ENCODE data around the gene CD9.
"Not testable (repeated sequence)": the region's sequence is repeated elsewhere in the genome, so short reads cannot be mapped to it uniquely, and the experiment has no call there.

CD9 gene

DNA sequence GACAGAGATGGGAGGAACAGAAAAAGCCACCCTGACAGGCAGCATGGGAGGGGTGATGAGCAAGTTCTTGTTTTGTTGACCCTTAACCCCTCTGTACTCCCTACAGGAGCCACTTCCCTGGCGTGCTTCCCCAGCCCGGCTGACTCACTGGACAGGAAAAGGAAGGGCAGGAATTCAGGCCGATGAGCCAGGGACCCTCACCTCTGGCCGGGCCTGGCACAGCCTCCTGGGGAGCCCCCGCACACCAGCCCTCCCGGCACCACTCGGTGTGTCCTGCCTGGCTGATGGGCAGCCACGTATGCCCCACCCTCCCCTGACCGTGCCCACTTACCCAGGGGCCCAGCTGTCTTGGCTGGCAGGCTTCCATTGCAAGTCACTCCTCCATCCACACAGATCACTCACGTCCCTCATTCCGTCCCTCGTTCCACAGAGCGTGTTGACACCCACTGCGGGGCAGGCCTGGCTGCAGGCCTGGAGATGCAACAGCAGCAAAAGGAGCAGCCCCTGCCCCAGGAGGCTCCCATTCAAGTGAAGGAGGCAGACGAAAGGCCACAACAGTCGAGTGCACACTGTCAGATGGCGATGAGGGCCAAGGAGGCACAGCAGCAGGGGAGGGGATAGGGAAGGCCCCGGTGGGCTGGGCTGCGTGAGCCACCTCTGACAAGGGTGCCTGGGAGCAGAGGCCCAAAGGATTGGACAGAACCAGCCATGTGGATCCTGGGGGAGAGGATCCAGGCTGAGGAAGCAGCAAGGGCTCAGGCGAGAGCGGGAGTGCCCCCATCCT, 19.7 kb upstream of the CD9 start:
- DNase-seq (ENCODE audit: low spot score), result peak; percentile 84

DNA sequence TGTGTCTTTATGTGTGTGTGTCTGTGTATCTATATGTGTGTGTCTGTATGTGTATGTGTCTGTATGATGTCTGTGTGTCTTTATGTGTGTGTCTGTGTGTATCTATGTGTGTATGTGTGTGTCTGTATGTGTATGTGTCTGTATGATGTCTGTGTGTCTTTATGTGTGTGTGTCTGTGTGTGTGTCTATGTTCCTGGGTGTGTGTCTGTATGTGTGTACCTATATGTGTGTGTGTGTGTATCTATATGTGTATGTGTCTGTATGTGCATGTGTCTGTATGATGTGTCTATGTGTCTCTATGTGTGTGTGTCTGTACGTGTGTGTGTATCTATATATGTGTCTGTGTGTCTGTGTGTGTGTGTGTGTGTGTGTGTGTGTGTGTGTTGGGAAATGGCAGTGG, 19.0 kb upstream of the CD9 start:
- DNase-seq (ENCODE audit: low spot score), result no peak

DNA sequence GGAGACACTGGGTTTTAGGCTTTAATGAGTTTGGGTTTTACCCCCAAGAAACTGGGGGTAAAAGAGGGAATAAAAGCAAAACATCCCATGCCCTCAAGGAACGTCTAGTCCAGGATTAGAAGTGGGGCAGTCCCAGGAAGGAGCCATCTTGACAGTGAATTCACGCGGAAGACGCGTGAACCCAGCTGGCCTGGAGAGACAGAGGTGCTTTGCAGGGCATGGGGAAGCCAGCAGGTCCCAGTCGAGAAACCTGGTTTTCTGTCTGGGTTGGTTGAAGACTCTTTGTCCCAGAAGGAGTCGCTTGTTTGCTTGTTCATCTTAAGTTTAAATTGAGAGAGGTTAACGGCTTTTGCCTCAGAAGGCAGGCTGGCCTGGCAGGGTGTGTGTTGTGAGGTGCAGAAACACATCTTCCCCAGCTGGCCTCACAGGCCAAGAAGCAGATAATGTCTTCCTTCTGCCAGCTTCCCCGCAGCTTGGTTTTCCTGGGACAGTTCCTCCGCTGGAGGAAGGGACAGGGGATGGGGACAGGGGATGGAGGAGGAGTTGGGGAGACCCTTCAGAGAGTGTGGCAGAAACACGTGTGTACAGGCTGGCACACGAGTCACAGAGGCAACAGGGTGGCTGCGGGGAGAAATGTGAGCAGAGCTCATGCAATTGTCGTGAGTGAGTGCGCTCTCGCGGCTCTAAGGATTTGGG, 18.5 kb upstream of the CD9 start:
- no peak for DNase-seq (ENCODE audit: low spot score)

DNA sequence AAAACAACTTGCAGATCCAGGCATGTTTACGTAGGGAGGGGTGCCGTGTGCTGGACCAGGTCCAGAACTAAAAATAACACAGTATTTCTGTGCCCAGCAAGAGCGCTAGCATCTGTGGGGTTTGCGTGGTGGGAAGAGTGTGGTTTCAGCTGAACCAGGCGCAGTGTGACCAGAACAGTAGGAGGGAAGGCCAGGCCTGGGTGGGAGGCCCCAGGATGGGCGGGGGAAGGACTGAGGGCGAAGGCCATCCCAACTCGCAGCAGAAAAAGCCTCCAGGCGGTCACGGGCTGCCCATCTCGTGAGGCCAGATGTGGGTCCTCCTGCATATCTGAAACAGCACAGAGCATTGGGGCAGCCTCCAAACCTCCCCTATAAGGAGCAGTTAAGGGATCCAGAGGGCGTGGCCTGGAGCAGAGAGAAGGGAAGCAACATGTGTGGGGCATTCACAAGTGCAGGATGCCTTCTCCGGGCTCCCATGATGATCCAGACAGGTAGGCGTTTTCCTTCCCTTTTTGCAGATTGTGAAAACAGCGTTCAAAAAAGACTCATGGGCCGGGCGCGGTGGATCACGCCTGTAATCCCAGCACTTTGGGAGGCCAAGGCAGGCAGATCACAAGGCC, 17.8 kb upstream of the CD9 start:
- peak; percentile 84 for DNase-seq (ENCODE audit: low spot score)

DNA sequence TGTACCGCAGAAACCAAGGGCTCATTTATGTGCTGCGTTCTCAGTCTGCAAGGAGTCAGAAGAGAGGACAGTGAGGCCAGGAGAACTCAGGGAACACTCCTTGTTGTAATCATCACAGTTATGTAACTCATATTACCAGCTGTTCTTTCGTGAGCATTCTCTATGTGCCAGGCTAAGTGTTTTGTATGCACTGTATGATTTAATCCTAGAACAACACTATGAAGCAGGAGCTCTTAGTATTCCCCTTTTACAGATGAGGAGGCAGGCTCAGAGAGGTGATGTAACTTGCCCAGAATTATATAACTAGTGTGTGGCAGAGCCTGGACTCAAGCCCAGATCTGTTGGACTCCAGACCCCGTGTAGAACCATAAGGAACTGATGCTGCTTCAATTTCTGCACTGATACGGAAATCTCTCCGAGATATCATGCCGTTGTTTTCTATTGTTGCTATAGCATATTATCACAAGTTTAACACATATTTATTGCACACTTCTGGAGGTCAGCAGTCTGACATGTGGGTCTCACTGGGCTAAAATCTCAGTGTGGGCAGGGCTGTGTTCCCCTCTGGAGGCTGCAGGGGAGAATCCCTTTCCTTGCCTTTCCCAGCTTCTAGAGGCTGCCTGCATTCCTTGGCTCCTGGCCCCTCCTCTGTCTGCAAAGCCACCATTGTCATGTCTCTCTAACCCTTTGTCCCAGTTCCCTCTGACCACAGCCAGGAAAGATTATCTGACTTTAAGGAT, 16.3 kb upstream of the CD9 start:
- peak; percentile 32 for DNase-seq (ENCODE audit: low spot score)

DNA sequence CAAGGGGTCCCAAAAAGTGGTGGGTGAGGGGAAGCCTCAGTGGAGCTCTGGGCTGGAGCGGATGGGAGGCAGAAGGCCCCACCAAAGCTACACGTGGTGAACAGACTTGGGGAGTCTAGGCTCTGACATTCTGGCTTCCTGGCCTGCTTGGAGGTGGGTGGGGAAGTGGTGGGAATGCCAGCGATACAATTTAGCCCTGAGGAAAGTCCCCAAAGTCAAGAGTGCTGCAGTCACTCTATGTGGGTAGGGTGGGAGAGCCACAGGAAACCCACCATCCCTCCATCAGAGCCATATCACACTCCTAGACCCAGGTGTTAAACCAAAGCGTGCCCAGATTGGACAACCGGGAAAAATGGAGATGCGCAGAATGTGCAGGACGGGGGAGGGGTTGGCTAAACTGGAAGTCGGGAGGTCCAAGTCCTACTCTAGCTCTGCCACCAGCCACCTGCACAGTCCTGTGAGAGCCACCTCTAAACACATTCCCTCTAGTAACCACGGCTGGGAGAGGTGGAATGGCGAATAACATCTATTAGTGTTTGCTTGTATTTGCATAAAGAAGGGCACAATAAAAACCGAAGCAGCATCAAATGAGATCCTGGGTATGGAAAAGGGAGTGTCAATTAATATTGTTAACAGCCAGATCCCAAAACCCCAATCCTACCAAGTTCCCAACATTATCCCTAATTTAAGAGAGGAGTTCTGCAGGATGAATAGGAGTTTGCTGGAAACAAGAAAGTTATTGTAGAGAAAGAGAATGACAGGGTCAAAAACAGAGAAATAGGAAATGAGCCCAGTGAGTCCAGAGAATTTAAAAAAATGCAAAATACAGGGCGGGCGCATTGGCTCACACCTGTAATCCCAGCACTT, 14.0 kb upstream of the CD9 start:
- no peak for DNase-seq (ENCODE audit: low spot score)

DNA sequence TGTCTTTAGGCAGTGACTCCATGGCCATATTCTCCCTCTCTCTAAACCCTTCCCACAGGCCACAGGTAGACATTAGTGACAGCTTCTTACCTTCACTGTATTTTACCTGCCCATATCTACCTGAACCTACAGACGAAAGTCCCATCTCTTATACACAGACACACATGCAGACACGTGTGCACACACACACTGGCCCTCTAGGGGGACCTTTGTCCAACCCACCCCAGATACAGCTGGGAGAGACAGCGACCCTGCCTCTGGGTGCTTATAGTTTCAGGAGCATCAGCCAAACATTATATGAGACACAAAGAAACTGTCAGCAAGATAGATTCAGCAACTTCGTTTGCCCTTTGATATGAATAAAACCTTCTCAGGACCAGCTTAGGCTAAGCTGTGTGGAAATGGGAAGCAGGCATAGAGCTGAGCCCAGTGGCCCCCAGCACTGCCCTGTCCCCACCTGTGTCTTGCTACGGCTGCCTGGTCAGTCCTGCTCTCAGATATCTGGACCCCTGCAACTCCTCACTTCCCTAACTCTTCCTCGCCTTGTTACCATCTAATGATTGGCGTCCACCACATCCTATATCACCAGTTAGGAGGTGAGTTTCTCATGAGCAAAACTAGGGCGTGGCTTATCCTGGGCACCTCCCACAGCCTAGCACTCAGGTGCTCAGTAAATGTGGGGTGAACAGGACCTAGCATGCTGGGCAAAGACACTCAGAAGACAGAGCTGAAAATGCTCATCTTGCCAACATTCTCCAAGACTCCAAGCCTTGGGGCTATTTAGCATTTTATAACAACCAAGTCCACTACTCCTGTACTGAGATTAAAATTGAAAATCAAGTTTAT, 12.0 kb upstream of the CD9 start:
- no peak for DNase-seq (ENCODE audit: low spot score)

DNA sequence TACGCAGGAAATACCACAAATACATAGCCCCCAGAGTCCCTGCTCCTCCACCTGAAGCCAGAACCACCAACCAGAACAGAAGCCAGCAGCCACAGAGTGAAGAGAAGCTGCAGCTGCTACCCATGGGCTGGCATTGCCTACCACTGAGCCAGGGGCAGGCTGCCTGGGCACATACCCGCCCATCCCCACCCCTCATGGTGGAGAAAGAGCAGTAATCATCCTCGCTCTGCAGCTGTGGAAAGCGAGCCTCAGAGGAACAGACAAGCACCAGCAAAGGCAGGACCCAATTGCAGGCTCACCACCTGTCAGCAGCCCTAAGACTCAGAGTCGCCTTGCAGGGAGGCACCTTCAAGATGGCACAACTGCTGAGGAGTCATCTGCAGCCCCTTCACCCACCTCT, 11.2 kb upstream of the CD9 start:
- DNase-seq (ENCODE audit: low spot score), result no peak

DNA sequence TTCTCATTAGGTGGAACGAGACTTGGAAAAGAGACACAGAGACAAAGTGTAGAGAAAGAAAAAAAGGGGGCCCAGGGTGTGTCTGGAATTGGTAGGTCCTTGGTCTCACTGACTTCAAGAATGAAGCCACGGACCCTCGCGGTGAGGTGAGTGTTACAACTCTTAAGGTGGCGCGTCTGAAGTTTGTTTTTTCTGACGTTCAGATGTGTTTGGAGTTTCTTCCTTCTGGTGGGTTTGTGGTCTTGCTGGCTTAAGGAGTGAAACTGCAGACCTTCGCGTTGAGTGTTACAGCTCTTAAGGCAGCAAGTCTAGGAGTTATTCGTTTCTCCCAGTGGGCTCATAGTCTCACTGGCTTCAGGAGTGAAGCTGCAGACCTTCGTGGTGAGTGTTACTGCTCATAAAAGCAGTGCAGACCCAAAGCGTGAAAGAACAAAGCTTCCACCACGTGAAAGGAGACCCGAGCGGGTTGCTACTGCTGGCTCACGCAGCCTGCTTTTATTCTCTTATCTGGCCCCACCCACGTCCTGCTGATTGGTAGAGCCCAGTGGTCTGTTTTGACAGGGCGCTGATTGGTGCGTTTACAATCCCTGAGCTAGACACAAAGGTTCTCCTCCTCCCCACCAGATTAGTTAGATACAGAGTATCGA, 10.1 kb upstream of the CD9 start:
- DNase-seq (ENCODE audit: low spot score), result not testable (repeated sequence)

DNA sequence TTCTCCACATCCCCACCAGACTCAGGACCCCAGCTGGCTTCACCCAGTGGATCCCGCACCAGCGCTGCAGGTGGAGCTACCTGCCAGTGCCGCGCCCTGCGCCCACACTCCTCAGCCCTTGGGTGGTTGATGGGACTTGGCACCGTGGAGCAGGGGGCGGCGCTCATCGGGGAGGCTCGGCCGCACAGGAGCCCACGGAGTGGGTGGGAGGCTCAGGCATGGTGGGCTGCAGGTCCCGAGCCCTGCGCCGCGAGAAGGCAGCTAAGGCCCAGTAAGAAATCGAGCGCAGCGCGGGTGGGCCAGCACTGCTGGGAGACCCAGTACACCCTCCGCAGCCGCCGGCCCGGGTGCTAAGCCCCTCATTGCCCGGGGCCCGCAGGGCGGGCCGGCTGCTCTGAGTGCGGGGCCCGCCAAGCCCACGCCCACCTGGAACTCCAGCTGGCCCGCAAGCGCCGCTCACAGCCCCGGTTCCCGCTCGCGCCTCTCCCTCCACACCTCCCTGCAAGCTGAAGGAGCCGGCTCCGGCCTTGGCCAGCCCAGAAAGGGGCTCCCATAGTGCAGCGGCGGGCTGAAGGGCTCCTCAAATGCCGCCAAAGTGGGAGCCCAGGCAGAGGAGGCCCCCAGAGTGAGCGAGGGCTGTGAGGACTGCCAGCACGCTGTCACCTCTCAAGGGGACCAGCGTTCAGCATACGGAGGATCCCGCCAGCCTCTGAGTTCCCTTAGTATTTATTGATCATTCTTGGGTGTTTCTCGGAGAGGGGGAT, 9.3 kb upstream of the CD9 start:
- not testable (repeated sequence) for DNase-seq (ENCODE audit: low spot score)

DNA sequence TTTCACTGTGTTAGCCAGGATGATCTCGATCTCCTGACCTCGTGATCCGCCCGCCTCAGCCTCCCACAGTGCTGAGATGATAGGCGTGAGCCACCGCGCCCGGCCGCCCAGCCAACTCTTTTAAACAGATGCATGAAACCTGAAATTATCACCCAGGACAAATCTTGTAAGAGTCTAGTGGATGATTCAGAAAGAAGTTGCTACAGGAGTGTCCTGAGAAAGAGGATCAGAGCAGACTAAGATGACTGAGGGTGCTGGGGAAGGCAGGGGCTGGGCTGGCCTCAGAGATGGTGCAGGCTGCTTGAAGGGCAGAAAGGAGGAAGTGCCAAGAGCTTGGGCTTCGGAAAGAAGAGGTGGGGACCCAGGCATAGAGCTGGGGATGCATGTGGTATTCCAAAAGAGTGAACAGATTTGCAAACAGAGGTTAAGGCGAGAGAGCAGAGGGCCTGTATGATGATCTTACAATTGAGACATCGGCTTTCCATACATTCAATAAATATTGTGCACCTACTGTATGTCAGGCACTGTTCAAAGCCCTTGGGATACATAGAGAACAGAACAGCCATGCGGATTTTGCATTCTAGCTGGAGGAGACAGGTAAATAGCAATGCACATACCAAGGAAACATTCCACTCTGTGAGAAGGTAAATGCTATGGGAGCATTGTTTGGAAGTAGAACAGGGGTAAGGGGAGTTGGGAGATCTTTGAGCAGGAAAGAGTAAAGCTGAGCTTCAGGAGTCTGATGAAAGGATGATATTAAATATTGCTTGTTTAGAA, 7.4 kb upstream of the CD9 start:
- DNase-seq (ENCODE audit: low spot score), result no peak

DNA sequence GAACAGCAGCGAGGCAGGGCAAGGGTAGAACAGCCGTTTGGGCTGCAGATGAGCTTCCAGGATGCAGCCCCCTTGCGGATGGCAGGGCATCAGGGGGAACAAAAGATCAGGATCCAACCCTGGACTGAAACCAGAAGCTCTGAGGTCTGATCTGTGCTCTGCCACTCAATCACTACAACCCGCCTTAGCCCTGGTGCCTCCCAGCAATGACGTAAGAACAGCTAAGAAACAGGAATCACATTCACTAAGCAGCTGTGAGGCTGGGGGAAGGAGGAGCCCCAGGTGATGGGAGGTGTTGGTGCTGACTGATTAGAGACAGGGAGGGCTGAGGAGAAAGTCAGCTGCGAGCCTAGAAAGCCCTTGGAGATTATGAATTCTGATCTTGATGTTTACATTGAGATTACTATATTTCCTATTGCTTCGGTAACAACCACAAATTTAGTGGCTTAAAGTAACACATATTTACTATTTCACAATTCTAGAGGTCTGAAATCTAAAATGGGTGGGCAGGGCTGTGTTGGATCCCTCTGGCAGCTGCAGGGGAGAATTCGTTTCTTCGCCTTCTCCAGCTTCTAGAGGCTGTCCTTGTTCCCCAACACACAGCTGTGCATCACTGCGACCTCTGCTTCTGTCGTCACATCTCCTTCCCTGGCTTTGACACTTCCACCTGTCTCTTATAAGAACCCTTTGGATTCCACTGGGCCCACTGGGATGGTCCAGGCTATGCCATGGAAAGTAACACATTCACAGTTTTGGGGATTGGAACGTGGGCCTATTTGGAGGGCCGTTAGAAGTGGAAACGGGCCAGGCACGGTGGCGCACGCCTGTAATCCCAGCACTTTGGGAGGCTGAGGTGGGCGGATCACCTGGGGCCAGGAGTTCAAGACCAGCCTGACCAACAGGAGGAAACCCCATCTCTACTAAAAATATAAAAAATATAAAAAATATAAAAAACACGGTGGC, 6.1 kb upstream of the CD9 start:
- DNase-seq (ENCODE audit: low spot score), result no peak

DNA sequence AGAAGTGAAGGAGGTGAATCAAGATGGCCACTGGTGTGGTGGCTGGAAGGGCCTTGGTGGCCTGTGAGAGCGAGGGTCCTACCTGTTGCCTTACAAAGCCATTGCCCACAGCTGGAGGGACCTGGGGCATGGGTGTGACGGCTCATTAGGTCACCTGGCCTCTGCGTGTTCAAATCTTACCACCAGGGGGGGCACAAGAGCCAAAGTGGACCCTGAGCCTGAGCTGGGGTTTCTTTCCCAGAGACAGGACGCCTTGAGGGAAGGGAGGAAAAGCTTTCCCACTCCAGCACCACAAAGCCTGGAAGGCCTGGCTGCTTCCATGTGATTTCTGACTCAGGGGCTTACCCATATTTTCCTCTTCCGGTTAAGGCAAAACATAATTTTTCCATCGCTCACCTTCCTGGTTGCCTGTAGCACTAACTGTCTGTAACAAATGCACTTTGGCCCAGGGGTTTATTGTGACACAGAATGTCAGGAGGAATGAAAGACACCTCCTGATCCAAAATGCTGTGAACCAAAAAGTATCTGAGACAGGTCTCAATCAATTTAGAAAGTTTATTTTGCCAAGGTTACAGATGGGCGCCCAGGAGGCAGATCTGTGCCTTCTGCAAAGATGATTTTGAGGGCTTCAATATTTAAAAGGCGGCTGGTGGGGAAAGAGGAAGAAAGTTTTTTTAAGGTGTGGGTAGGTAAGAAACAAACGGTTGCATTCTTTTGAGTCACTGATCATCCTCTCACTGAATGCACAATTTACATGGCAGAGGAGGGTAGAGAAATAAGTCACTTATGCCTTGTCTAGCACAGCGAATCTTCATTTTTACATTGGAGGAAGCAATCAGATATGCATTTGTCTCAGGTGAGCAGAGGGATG, 4.3 kb upstream of the CD9 start:
- DNase-seq (ENCODE audit: low spot score), result peak; percentile 92

DNA sequence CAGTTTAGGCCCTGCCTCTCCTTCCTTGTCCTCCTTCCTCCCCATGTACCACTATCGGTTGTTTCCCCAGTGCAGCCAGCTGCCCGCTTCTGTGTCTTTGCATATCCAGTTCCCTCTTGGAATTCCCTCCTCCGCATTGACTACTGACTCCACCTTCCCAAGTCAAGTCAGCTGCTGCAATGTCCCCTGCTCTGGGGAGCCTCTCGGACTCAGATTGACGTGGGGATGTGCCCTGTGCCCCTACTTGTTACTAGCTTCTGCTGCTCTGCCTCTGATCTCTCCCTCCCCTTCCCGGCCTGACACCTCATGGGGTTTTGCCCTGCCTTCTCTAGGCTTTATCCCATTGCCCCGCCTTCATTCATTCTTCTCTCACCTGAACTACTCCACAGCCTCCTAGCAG, 2.1 kb upstream of the CD9 start:
- DNase-seq (ENCODE audit: low spot score), result no peak

DNA sequence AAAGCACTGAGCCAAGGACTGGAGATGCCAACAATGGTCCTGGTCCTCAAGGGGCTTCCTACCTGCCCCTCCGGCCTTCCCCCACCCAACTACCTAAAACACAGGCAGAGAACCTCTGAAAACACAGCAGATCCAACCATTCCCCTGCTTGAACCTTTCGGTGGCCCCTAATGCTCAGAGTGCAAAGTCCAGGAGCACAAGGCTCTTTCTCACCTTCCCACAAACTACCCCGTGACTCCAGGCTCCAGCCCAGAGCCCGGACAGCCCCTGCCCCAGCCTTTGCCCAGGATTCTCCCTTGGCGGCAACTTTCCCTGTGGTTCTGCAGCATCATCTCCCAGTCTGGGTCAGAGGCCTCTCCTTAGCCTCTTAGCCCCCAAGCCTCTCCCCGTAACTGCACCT, 1.6 kb upstream of the CD9 start:
- no peak for DNase-seq (ENCODE audit: low spot score)

DNA sequence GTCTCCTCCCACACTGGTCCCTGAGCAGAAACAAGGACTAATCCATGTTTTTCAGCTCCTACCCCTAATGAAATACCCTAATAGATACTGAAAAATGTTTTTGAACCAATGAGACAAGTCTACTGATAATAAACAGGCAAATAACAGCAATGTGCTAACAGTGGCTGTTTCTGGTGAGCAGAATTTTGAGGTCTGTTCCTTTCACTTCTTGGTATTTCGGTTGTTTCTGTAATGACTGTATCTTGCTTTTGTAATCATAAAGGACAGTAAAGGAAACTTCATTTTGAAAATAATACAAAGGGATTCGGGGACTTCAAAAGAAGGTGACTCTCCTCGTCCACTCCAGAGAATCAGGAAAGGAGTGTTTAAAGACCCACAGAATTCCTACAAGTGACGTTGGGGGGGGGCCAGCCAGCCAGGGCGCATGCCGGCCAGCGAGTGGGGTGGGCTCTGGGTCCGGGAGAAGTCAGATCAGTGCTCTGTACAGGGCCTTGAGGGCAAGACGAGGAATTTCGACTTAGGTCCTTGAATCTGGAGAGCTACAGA, 1.1 kb upstream of the CD9 start:
- no peak for DNase-seq (ENCODE audit: low spot score)
